CD14-positive monocyte (primary cell): ENCODE measurements around the gene ZNF593. TPM values are rescaled to one million over a fixed set of nuclear protein-coding genes. Genes with fewer than 3 reads are reported as not detected.

Experiments
- DNase-seq, 3 donors: peaks; one replicate each; pipeline ENCODE4 v3.0.0-alpha.2; 2011 to 2022
- H2AFZ ChIP-seq: 2 replicates; pipeline ENCODE4 v1.6.0; 2012; ENCODE audit warnings: mild to moderate bottlenecking, low read depth, low read length, inconsistent platforms; ENCODE audit not compliant: insufficient read depth, poor library complexity, severe bottlenecking
- H3K27ac ChIP-seq, 2 donors: 1 replicate in 1 of 2; 2 replicates in 1 of 2; pipeline ENCODE4 v1.5.1; 2012 to 2013; ENCODE audit warnings: low read length in 2 of 2, control low read depth in 1 of 2, inconsistent platforms in 1 of 2, low read depth in 1 of 2, mild to moderate bottlenecking in 1 of 2
- H3K27me3 ChIP-seq, 2 donors: one replicate each; pipeline versions ENCODE4 v1.6.0 to v1.6.1; 2011 to 2013; ENCODE audit warnings: low read length in 2 of 2; ENCODE audit not compliant: control insufficient read depth in 2 of 2, insufficient read depth in 2 of 2
- H3K36me3 ChIP-seq, 2 donors: replicated peaks in 1 of 2; 1 replicate in 1 of 2; 2 replicates in 1 of 2; pipeline versions ENCODE4 v1.5.1 to v1.6.1; 2012 to 2013; ENCODE audit warnings: low read length in 2 of 2, control low read depth in 1 of 2, inconsistent platforms in 1 of 2, mild to moderate bottlenecking in 1 of 2; ENCODE audit not compliant: insufficient read depth in 2 of 2, control insufficient read depth in 1 of 2
- H3K4me1 ChIP-seq, 2 donors: 1 replicate in 1 of 2; 2 replicates in 1 of 2; pipeline versions ENCODE4 v1.5.1 to v1.6.1; 2012 to 2013; ENCODE audit warnings: low read length in 2 of 2, control low read depth in 1 of 2, inconsistent platforms in 1 of 2, mild to moderate bottlenecking in 1 of 2, moderate library complexity in 1 of 2; ENCODE audit not compliant: insufficient read depth in 2 of 2, control insufficient read depth in 1 of 2
- H3K4me2 ChIP-seq: replicated peaks from 2 replicates; pipeline ENCODE3; 2012; ENCODE audit warnings: low read length, moderate library complexity, mild to moderate bottlenecking; ENCODE audit not compliant: poor library complexity, severe bottlenecking; ENCODE audit errors: extremely low read depth
- H3K4me3 ChIP-seq, 3 experiments: fragments of 200-600 bp in 1 of 3; sonication (generic) in 1 of 3; replicated peaks in 1 of 3; 1 replicate in 2 of 3; 2 replicates in 1 of 3; pipeline ENCODE4 v1.5.1; 2011 to 2013; ENCODE audit warnings: low read length in 3 of 3, mild to moderate bottlenecking in 3 of 3, control low read depth in 2 of 3, low read depth in 2 of 3, inconsistent platforms in 1 of 3, moderate library complexity in 1 of 3
- H3K79me2 ChIP-seq: 2 replicates; pipeline ENCODE4 v1.6.0; 2012; ENCODE audit warnings: mild to moderate bottlenecking, control low read depth, inconsistent platforms, low read length, moderate library complexity; ENCODE audit not compliant: insufficient read depth
- H3K9ac ChIP-seq: 2 replicates; pipeline ENCODE4 v1.6.0; 2017; ENCODE audit warnings: low read length, mild to moderate bottlenecking; ENCODE audit not compliant: insufficient read depth, poor library complexity, severe bottlenecking
- H3K9me3 ChIP-seq, 2 donors: replicated peaks in 1 of 2; 1 replicate in 1 of 2; 2 replicates in 1 of 2; pipeline versions ENCODE4 v1.5.1 to v1.6.1; 2012 to 2013; ENCODE audit warnings: low read length in 2 of 2, control low read depth in 1 of 2; ENCODE audit not compliant: control insufficient read depth in 1 of 2, insufficient read depth in 1 of 2
- H4K20me1 ChIP-seq: 2 replicates; pipeline ENCODE4 v1.6.0; 2012; ENCODE audit warnings: mild to moderate bottlenecking, low read length, control low read depth, moderate library complexity; ENCODE audit not compliant: insufficient read depth
- H3K27ac Mint-ChIP-seq, 7 donors: one replicate each; pipeline ENCODE4 v1.8.0; 2020; ENCODE audit warnings: mild to moderate bottlenecking in 7 of 7, mixed read lengths in 7 of 7, moderate library complexity in 6 of 7, inconsistent platforms in 2 of 7
- H3K27me3 Mint-ChIP-seq, 3 donors: one replicate each; pipeline ENCODE4 v1.8.0; 2021 to 2022; ENCODE audit warnings: low read depth in 3 of 3, mild to moderate bottlenecking in 3 of 3, mixed read lengths in 3 of 3, moderate library complexity in 3 of 3, inconsistent platforms in 1 of 3
- H3K36me3 Mint-ChIP-seq, 2 donors: one replicate each; pipeline ENCODE4 v1.8.0; 2020; ENCODE audit warnings: mixed read lengths in 2 of 2, inconsistent platforms in 1 of 2, mild to moderate bottlenecking in 1 of 2
- H3K4me1 Mint-ChIP-seq: one replicate; pipeline ENCODE4 v1.8.0; 2020; ENCODE audit warnings: mild to moderate bottlenecking, mixed read lengths
- H3K4me3 Mint-ChIP-seq, 2 donors: one replicate each; pipeline ENCODE4 v1.8.0; 2020; ENCODE audit warnings: mild to moderate bottlenecking in 2 of 2, mixed read lengths in 2 of 2, moderate library complexity in 1 of 2
- H3K9me3 Mint-ChIP-seq, 7 donors: one replicate each; pipeline ENCODE4 v1.8.0; 2020 to 2022; ENCODE audit warnings: mixed read lengths in 7 of 7, mild to moderate bottlenecking in 6 of 7, moderate library complexity in 6 of 7, inconsistent platforms in 2 of 7
- CTCF ChIP-seq: fragments of 200-600 bp; IDR thresholded peaks from one replicate; pipeline ENCODE4 v1.8.0; 2022; ENCODE audit warnings: antibody characterized with exemption, mild to moderate bottlenecking
- WGBS: methylation state at CpG from one replicate; pipeline ENCODE4 v1.1.5; 2013; ENCODE audit warnings: missing lambda C conversion rate; ENCODE audit not compliant: insufficient coverage; 5-methylcytosine and 5-hydroxymethylcytosine counted together
- intact Hi-C, 2 donors: fragments of 100-400 bp; cut with micrococcal nuclease; formaldehyde crosslinking; loops; one replicate each; pipeline versions ENCODE4 v1.15.0 to v1.15.1; 2023
- polyA plus RNA-seq, 3 donors: library from polyadenylated mRNA; depleted of rRNA in 1 of 3; unstranded in 2 of 3; stranded (reverse) in 1 of 3; fragments of 300-500 nt in 2 of 3; fragments of >200 nt in 1 of 3; fragmentation: Illumina TruSeq in 2 of 3; gene quantifications; 1 replicate in 2 of 3; 2 replicates in 1 of 3; pipeline ENCODE4 v1.2.3, GENCODE V29; 2012 to 2021

Gene ZNF593
- polyA plus RNA-seq, 3 donors = 23.6 to 36.5 (median 27.8) TPM

GRCh38 chr1:26122988-26123973 lies 46.4 kb upstream of the ZNF593 start:
- H3K36me3 ChIP-seq = peaks cover 9 to 11% of the 10 kb centered on the region in 2 donors
- TF ChIP-seq CTCF = no peak
- peaks cover 80% of the 10 kb centered on the region for H3K4me1 Mint-ChIP-seq
- H3K9me3 Mint-ChIP-seq = peaks cover 0 to 2% (median 0%) of the 10 kb centered on the region in 7 donors
- peaks cover 9 to 22% of the 10 kb centered on the region in 2 donors for H3K36me3 Mint-ChIP-seq
- no peaks in the 10 kb centered on the region for H3K27me3 ChIP-seq
- no peak overlapping the region for H3K4me3 Mint-ChIP-seq
- no peak overlapping the region for H3K4me3 ChIP-seq
- DNase-seq = peak in 2 of 3 donors; percentile 33 to 50
- H3K9ac ChIP-seq = no peak overlapping the region
- no peaks in the 10 kb centered on the region for H3K27me3 Mint-ChIP-seq
- peak overlapping the region in 1 of 2 donors; percentile 77 for H3K27ac ChIP-seq
- H3K4me1 ChIP-seq = peaks cover 62 to 85% of the 10 kb centered on the region in 2 donors
- no peaks in the 10 kb centered on the region for H4K20me1 ChIP-seq
- intact Hi-C loops = loop anchor here in 1 of 2 donors (5.0 kb wide), 1 partner anchor 39 kb away; no protein-coding TSS in a partner anchor
- peak overlapping the region; percentile 9 for H3K4me2 ChIP-seq
- H3K9me3 ChIP-seq = no peaks in the 10 kb centered on the region
- H3K27ac Mint-ChIP-seq = peak overlapping the region; percentile 45 to 85 (median 68)
- no peak overlapping the region for H2AFZ ChIP-seq
- no CpG with 5 or more reads among the region's 7 CpGs for WGBS
- H3K79me2 ChIP-seq = peaks cover 45% of the 10 kb centered on the region

- no peak for TF ChIP-seq CTCF
Measured at GRCh38 chr1:26124418-26125331, 45.0 kb upstream of the ZNF593 start.

More at GRCh38 chr1:26124418-26125331, 45.0 kb upstream of the ZNF593 start:
- Histone ChIP-seq H4K20me1 (no peaks in the 10 kb centered on the region), H3K36me3 (no peaks in the 10 kb centered on the region), H3K27me3 (no peaks in the 10 kb centered on the region), H3K4me3 (no peak overlapping the region), H3K4me2 (peak overlapping the region; percentile 4), H3K27ac (peak overlapping the region in 1 of 2 donors; percentile 77), H3K9ac (no peak overlapping the region), H3K79me2 (peaks cover 42% of the 10 kb centered on the region), H2AFZ (no peak overlapping the region), H3K4me1 (peaks cover 65 to 87% of the 10 kb centered on the region in 2 donors), H3K9me3 (no peaks in the 10 kb centered on the region)
- Mint-ChIP-seq H3K27me3 (no peaks in the 10 kb centered on the region), H3K4me1 (peaks cover 76% of the 10 kb centered on the region), H3K36me3 (peaks cover 3 to 9% of the 10 kb centered on the region in 2 donors), H3K9me3 (peaks cover 0 to 2% (median 0%) of the 10 kb centered on the region in 7 donors), H3K27ac (peak overlapping the region in 4 of 7 donors; percentile 25 to 75 (median 37)), H3K4me3 (no peak overlapping the region)
- DNase-seq = no peak
- intact Hi-C loops = loop anchor here in 1 of 2 donors (5.0 kb wide), 1 partner anchor 38 kb away; no protein-coding TSS in a partner anchor
- no CpG with 5 or more reads among the region's 4 CpGs for WGBS
